Gastroesophageal sphincter (tissue), 3 donors: ENCODE data around the gene CACNA1C.

Source experiments
- POLR2A ChIP-seq, 2 donors: fragments of 450-650 bp; IDR thresholded peaks; one replicate each; pipeline ENCODE4 v1.6.1; 2017; ENCODE audit warnings: antibody characterized with exemption in 2 of 2, mild to moderate bottlenecking in 2 of 2, moderate library complexity in 1 of 2
- POLR2AphosphoS5 ChIP-seq: sonication (generic); formaldehyde crosslinking; IDR thresholded peaks from one replicate; pipeline ENCODE4 v1.6.1; 2017; ENCODE audit warnings: antibody characterized with exemption
- TF ChIP-seq, protein P1 (sequence below), 4 experiments: fragments of 200-600 bp in 2 of 4; fragments of 450-650 bp in 2 of 4; sonication (generic) in 1 of 4; IDR thresholded peaks; one replicate each; pipeline ENCODE4 v1.5.1; 2017 to 2019; ENCODE audit warnings: antibody characterized with exemption in 4 of 4, mild to moderate bottlenecking in 2 of 4, moderate library complexity in 2 of 4

DNA sequence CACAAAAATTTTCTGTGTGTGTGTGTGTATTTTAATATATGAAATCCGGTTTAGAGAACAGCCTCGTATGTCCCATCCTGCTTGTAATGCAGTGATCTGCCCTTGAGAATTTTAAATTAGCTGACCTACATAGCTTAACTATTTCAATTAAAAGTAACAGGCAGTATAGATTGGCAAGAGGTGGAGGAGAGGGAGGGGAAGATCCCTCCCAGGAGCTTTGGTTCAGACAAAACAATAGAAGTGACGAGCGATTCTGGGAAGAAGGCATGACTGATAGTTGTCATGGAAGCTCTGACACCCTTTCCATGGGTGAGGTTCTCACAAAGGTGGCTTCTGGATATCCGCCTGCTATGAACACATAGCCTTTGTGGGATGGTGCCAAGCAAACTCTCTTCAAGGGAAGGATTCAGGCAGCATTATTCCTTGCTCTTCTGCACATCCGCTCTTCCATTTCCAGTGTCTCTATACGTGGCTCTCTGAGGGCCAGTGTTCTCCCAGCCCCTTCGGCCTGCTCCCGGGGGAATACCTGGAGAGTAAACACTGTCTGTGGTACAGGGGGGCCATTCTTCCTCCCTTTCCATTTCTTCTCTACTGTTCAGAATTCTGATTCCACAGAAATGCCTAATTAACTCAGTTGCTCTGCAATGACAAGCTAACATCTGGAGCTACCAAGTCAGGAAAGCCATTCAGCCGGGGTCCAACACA is 182.0 kb downstream of the CACNA1C start:
- TF ChIP-seq, protein P1, sequence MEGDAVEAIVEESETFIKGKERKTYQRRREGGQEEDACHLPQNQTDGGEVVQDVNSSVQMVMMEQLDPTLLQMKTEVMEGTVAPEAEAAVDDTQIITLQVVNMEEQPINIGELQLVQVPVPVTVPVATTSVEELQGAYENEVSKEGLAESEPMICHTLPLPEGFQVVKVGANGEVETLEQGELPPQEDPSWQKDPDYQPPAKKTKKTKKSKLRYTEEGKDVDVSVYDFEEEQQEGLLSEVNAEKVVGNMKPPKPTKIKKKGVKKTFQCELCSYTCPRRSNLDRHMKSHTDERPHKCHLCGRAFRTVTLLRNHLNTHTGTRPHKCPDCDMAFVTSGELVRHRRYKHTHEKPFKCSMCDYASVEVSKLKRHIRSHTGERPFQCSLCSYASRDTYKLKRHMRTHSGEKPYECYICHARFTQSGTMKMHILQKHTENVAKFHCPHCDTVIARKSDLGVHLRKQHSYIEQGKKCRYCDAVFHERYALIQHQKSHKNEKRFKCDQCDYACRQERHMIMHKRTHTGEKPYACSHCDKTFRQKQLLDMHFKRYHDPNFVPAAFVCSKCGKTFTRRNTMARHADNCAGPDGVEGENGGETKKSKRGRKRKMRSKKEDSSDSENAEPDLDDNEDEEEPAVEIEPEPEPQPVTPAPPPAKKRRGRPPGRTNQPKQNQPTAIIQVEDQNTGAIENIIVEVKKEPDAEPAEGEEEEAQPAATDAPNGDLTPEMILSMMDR (IDR thresholded peaks at IDR 0.05) = no peak
- TF ChIP-seq POLR2AphosphoS5 (no peak), POLR2A (IDR thresholded peaks at IDR 0.05) (no peak)
